PC-9 (cell line): Measurements from ENCODE around the gene GREM1. TPM values are rescaled to one million over a fixed set of nuclear protein-coding genes. Genes with fewer than 3 reads are reported as not detected.

Experiments
- Bru-seq: library from RNA; stranded (reverse); fragments of 400-500 nt; gene quantifications from one replicate; lab custom pipeline; 2021; lab: Mats Ljungman, UMichigan
- BruChase-seq, 2 experiments: library from RNA; stranded (reverse); fragments of 400-500 nt; gene quantifications; one replicate each; lab custom pipeline; 2021; lab: Mats Ljungman, UMichigan
- BruUV-seq: library from RNA; stranded (reverse); fragments of 400-500 nt; replicated peaks from 2 replicates; lab custom pipeline; 2021; lab: Mats Ljungman, UMichigan
- CTCF ChIA-PET: fragments of 300-600 bp; sonication (Branson Sonifier 250); formaldehyde crosslinking; loops from one replicate; lab custom pipeline; 2022; ENCODE audit warnings: antibody characterized with exemption; lab: Charles Lee
- POLR2A ChIA-PET: fragments of 300-600 bp; sonication (Branson Sonifier 250); formaldehyde crosslinking; loops from one replicate; lab custom pipeline; 2022; ENCODE audit warnings: antibody characterized with exemption; ENCODE audit not compliant: unreplicated experiment; lab: Charles Lee
- DNase-seq, 2 experiments: peaks; one replicate each; pipeline versions ENCODE4 v3.0.0 to v3.0.0-alpha.2; 2015 to 2022; ENCODE audit warnings: mixed read lengths in 1 of 2
- H2AFZ ChIP-seq: fragments of 200-600 bp; sonication (generic); 2 replicates; pipeline ENCODE4 v1.8.1; 2017; ENCODE audit warnings: antibody characterized with exemption
- H3F3A ChIP-seq: fragments of 200-600 bp; sonication (generic); 2 replicates; pipeline ENCODE4 v1.8.1; 2017; ENCODE audit warnings: antibody characterized with exemption, mild to moderate bottlenecking, low read depth; ENCODE audit not compliant: insufficient read depth
- H3K27ac ChIP-seq: fragments of 200-600 bp; sonication (generic); 2 replicates; pipeline ENCODE4 v1.6.1; 2016; ENCODE audit warnings: mixed run types
- H3K27me3 ChIP-seq: fragments of 200-600 bp; sonication (generic); 2 replicates; pipeline ENCODE4 v1.6.1; 2016; ENCODE audit warnings: low read depth, mixed run types; ENCODE audit not compliant: insufficient read depth
- H3K36me3 ChIP-seq: fragments of 200-600 bp; sonication (generic); 2 replicates; pipeline ENCODE4 v1.6.1; 2016; ENCODE audit warnings: low read depth, mixed run types
- H3K4me1 ChIP-seq: fragments of 200-600 bp; sonication (generic); replicated peaks from 2 replicates; pipeline ENCODE4 v1.6.1; 2016; ENCODE audit warnings: mixed run types; ENCODE audit not compliant: insufficient read depth
- H3K4me2 ChIP-seq: fragments of 200-600 bp; sonication (generic); 2 replicates; pipeline ENCODE4 v1.6.1; 2017; ENCODE audit warnings: mixed run types
- H3K4me3 ChIP-seq: fragments of 200-600 bp; sonication (generic); 2 replicates; pipeline ENCODE4 v1.6.1; 2016; ENCODE audit warnings: mixed run types
- H3K79me2 ChIP-seq: fragments of 200-600 bp; sonication (generic); 2 replicates; pipeline ENCODE4 v1.6.1; 2017; ENCODE audit warnings: low read depth, mixed run types
- H3K9me2 ChIP-seq: fragments of 200-600 bp; sonication (generic); 2 replicates; pipeline ENCODE4 v1.8.1; 2017; ENCODE audit warnings: mild to moderate bottlenecking; ENCODE audit not compliant: insufficient read depth
- H3K9me3 ChIP-seq: fragments of 200-600 bp; sonication (generic); 2 replicates; pipeline ENCODE4 v1.8.1; 2016; ENCODE audit warnings: low read depth; ENCODE audit not compliant: insufficient read depth
- H4K20me1 ChIP-seq: fragments of 200-600 bp; sonication (generic); 2 replicates; pipeline ENCODE4 v1.8.1; 2017; ENCODE audit not compliant: insufficient read depth
- CTCF ChIP-seq: fragments of 200-600 bp; sonication (generic); conservative IDR thresholded peaks from 2 replicates; pipeline ENCODE4 v1.6.1; 2017; ENCODE audit warnings: mixed run types, antibody characterized with exemption, mild to moderate bottlenecking, moderate library complexity
- EZH2 ChIP-seq: fragments of 200-600 bp; sonication (generic); IDR thresholded peaks from 2 replicates; pipeline ENCODE4 v1.8.0; 2017; ENCODE audit warnings: antibody characterized with exemption, low read depth
- intact Hi-C: fragments of 100-400 bp; cut with micrococcal nuclease; formaldehyde crosslinking; loops from one replicate; pipeline ENCODE4 v1.10.0; 2022; ENCODE audit not compliant: unreplicated experiment
- long read RNA-seq: library from polyadenylated mRNA; stranded (forward); transcript quantifications from one replicate; pipeline ENCODE4 v2.0.0, GENCODE V29; 2022
- total RNA-seq: library from RNA; stranded (reverse); gene quantifications from 2 replicates; pipeline ENCODE4 v1.2.3, GENCODE V29; 2021

The GREM1 gene
- total RNA-seq: 0.39 and 0.48 TPM in 2 replicates
- Bru-seq, nascent RNA: percentile 28 among the genes with signal in this experiment
- BruChase-seq, experiment 1, labeled RNA remaining after a 2-hour chase: percentile 24 among the genes with signal in this experiment
- BruChase-seq, experiment 2, labeled RNA remaining after a 6-hour chase: percentile 68 among the genes with signal in this experiment
- long read RNA-seq, partial matches to known transcripts: 0 of 1 reads
- long read RNA-seq, other reads (novel, unspliced or antisense): 1 of 1 reads

- Histone ChIP-seq H3K4me2 (no peak within 1 kb of the TSS), H3K36me3 (no peaks in the 10 kb centered on the region), H3K9me3 (no peaks in the 10 kb centered on the region), H3K4me3 (no peak within 1 kb of the TSS), H3K4me1 (no peaks in the 10 kb centered on the region), H2AFZ (no peak within 1 kb of the TSS), H3K9me2 (no peaks in the 10 kb centered on the region), H3K27ac (no peak within 1 kb of the TSS), H3F3A (no peaks in the 10 kb centered on the region), H3K79me2 (no peaks in the 10 kb centered on the region), H3K27me3 (no peaks in the 10 kb centered on the region), H4K20me1 (no peaks in the 10 kb centered on the region)
- ChIA-PET POLR2A (no interaction called here), CTCF (no interaction called here)
- DNase-seq: no peak
- no TSS peak for BruUV-seq
- intact Hi-C loops: no loop called here
- TF ChIP-seq EZH2: no peak
- TF ChIP-seq CTCF: no peak
These were observed at the start of gene GREM1 for GRCh38 chr15:32717426-32718226. GREM1 (plus strand) TSS chr15:32718004; CDS start chr15:32730691, 12,687 bp downstream.

GRCh38 chr15:32668942-32669341 is 48.9 kb upstream of the GREM1 start:
- Histone ChIP-seq H3K4me2 (no peak overlapping the region), H3K4me1 (peaks cover 14% of the 10 kb centered on the region), H3K4me3 (no peak overlapping the region), H3K27me3 (no peaks in the 10 kb centered on the region), H2AFZ (no peak overlapping the region), H3K9me3 (no peaks in the 10 kb centered on the region), H3K79me2 (no peaks in the 10 kb centered on the region), H4K20me1 (no peaks in the 10 kb centered on the region), H3F3A (peaks cover 4% of the 10 kb centered on the region; the same call in 1 of the 2 replicates), H3K36me3 (no peaks in the 10 kb centered on the region), H3K9me2 (no peaks in the 10 kb centered on the region), H3K27ac (no peak overlapping the region)
- no peak for DNase-seq
- intact Hi-C loops: no loop called here
- ChIA-PET POLR2A (interaction anchor here (0.6 kb wide), 1 partner anchor 30 kb away, joined by 4 read pairs; no protein-coding TSS in a partner anchor), CTCF (interaction anchor here (0.5 kb wide), 1 partner anchor 107 kb away, joined by 3 read pairs; no protein-coding TSS in a partner anchor)
- no TSS peak for BruUV-seq
- TF ChIP-seq EZH2 (no peak), CTCF (no peak)

- Histone ChIP-seq H3K4me3 (no peak overlapping the region), H3K4me1 (peaks cover 14% of the 10 kb centered on the region), H3K36me3 (no peaks in the 10 kb centered on the region), H3K27ac (no peak overlapping the region), H3K4me2 (peak overlapping the region; percentile 27), H2AFZ (no peak overlapping the region), H3F3A (peaks cover 4% of the 10 kb centered on the region; the same call in 1 of the 2 replicates), H4K20me1 (no peaks in the 10 kb centered on the region), H3K9me3 (no peaks in the 10 kb centered on the region), H3K79me2 (no peaks in the 10 kb centered on the region), H3K27me3 (no peaks in the 10 kb centered on the region), H3K9me2 (no peaks in the 10 kb centered on the region)
- no TSS peak for BruUV-seq
- ChIA-PET POLR2A (interaction anchor here (0.6 kb wide), 1 partner anchor 116 kb away, joined by 7 read pairs; no protein-coding TSS in a partner anchor), CTCF (no interaction called here)
- intact Hi-C loops: no loop called here
- DNase-seq: peak; percentile 41 to 62
- TF ChIP-seq EZH2: no peak
- TF ChIP-seq CTCF: no peak
These were observed 47.8 kb upstream of the GREM1 start for GRCh38 chr15:32669896-32670611.
